GM18868 (cell line): ENCODE measurements around the gene MR1.

ENCODE experiments used
- ATAC-seq: cut with Tn5 transposase; IDR thresholded peaks from one replicate; pipeline ENCODE4 v1.9.1; 2021; ENCODE audit warnings: mild to moderate bottlenecking, moderate library complexity; ENCODE audit not compliant: unreplicated experiment

MR1 gene

GRCh38 chr1:181033799-181034451 is at the start of gene MR1:
Gene MR1, plus strand, starts transcription at chr1:181033983. Its CDS starts 25 bp downstream, at chr1:181034008.
- ATAC-seq: peak; percentile 93

- ATAC-seq: no peak
Observed at GRCh38 chr1:180988253-180988752, 45.5 kb upstream of the MR1 start.

GRCh38 chr1:180994262-180994661 is 39.5 kb upstream of the MR1 start:
- ATAC-seq: no peak

- no peak for ATAC-seq
Observed at GRCh38 chr1:180997843-180998504, 35.8 kb upstream of the MR1 start.

GRCh38 chr1:181001091-181001780 is 32.5 kb upstream of the MR1 start:
- ATAC-seq: no peak

- no peak for ATAC-seq
Observed at GRCh38 chr1:181002582-181003172, 31.1 kb upstream of the MR1 start.

- ATAC-seq: no peak
Observed at GRCh38 chr1:181010789-181011188, 23.0 kb upstream of the MR1 start.

DNA sequence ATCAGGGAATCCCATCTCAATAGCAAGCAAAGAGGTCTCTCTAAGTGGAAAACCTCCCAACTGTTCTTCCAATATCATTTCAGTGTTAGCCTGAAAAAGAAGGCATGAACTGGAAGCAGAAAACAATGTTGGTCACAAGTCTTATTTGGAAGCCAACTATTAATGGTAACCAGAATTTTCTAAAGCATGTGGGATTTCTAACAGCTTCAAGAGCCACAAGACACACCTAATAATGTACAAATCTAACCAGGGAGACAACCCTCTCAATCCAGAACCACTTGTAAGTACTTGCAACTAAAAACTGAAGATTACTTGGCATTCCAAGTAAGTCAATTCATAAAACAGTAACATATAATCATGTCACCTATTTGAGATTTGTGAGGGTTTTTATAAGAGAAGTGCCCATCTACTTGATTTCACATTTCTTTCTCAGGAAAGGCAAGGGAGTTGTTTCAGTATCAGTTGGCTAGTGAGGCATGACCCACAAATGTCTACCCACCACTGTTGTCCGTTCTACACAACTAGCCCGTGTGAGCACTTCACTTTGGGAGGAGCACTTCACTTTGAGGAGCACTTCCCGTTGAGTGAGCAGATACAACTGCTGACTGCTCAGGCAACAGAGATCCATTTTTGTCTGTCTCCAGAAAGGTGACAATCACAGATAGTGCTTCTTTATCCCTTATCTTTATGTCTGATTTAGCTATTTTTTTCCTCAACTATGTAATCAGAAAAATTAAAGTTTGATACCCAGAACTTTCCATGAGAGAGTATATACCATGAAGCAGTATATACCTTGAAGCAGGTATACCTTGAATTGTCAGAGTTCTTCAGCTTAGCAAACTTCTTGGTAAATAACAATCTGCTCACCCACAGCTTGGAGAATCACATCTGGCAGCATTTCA is 22.2 kb upstream of the MR1 start:
- no peak for ATAC-seq

- no peak for ATAC-seq
Observed at GRCh38 chr1:181012203-181012745, 21.5 kb upstream of the MR1 start.

GRCh38 chr1:181013144-181013543 is 20.6 kb upstream of the MR1 start:
- ATAC-seq: no peak

DNA sequence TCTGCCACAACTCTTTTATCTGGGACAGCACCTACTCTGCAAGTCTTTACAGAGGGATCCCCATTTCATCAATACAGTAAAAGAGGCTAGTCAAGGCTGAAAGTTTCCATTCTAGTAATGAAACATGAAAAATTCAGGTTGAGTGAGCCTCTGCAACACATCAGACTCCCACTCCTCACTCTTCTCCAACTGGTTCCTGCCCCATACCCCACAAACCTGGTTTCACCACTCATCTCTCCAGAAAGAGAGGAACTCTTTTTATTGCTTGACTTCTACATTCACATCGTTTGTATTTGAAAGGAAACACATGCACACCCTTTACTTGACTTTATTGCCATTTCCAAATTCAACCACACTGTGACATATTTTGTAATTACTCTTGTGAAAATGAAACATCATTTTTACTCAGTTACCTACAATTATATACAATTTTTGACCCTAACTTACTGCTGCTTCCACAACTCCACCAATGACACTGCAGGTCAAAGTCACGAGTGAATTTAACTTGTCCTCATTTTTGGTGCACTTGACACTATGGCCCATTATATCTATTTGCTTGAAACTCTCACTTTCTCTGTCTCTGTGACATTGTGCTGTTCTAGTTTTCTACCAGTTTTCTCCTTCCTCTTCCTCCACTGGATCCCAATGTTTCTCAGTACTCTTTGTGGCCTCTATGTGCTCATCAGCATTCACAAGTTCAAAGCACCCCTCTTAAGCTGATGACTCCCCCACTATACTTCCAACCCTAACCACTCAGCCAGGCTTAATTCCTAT is 19.1 kb upstream of the MR1 start:
- peak; percentile 50 for ATAC-seq

GRCh38 chr1:181015251-181015615 is 18.6 kb upstream of the MR1 start:
- ATAC-seq: no peak

DNA sequence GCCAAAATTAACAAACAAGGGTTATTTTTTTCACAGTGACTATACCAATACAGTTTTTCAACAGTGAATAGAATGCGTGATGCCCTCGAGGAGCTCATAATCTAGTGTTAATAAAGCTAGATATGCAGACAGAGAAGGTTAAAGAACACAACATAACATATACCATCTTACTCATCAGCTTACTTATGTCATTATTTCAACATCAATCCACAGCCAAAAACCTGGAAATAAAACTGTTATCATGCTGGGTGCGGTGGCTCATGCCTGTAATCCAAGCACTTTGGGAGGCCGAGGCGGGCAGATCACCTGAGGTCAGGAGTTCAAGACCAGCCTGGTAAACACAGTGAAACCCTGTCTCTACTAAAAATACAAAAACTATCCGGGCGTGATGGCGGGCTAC is 17.2 kb upstream of the MR1 start:
- no peak for ATAC-seq

GRCh38 chr1:181018901-181019681 is 14.7 kb upstream of the MR1 start:
- no peak for ATAC-seq

DNA sequence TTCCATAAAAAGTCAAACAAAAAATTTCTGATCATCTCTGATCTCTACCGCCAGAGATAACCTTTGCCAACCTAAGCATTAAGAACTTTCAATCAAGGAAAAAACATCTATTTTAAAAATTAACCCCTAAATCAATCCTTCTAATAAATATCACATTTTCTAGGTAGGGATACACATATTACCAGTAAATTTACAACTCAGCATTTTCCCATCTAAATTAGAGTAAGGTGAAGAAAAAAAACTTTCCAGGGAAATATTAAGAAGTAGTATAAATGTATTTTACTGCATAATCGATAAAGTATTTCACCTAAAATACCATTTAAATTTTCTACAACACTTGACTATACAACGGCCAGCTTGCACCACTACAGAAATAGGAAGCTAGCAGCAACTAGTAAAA is 12.6 kb upstream of the MR1 start:
- ATAC-seq: no peak

DNA sequence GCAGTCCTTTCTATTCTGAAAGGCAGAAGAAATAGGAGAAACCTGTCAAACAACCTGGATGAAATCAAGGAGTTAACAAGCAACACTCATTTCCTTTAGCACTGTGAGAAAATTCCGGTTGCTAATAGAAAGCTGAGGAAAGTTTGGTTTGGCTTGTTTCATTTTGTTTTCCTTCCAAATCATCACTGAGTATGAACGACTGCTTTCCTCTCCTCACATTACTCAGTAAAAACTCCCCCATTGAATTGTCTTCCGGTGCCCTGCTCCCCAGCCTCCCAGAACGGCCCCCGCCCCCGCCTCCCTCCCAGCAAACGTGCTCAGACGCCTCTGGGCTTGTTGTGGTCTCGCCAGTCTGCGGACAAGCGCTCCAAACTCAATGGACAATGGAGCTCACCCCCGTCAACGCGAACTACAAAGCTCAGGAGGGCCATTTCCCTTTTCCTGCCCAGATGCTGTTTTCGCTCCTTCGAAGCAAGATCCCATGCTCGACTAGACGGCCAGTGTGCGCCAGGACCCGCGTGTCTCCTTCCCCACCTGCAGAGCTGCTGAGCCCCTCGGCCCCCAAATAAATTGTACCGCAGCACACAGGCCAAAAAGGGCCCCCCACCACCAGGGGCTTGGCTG is 11.9 kb upstream of the MR1 start:
- peak; percentile 46 for ATAC-seq

- no peak for ATAC-seq
Observed at GRCh38 chr1:181023265-181024057, 10.3 kb upstream of the MR1 start.

DNA sequence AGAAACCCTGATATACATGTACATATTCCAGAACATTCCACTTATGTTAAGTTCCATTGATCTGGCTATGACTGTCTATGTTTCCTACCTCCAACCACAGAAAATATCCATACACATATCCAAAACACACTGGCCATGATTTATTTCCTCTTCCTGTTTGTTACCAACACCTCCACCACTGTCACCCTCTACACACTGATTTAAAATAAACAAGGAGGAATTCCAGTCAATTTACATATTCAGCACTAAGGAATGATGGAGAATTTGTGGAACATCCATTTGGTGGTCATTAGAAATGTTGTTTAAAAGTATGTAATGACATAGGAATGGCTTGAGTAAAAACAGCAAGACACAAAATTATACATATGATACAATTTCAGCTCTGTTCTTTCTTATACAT is 5.6 kb upstream of the MR1 start:
- ATAC-seq: no peak
